ENCODE measurements around the gene SALL3. TPM values are rescaled to one million over a fixed set of nuclear protein-coding genes. Genes with fewer than 3 reads are reported as not detected.

SALL3 gene
- polyA plus RNA-seq, 1 experiment, result not detected

- TF ChIP-seq CTCF (IDR thresholded peaks at IDR 0.05; ENCODE audit: insufficient read depth, low read depth, low read length), result no peak
- ChIA-PET POLR2A (no interaction called here), CTCF (no interaction called here)
- H3K36me3 ChIP-seq (ENCODE audit: control insufficient read depth, insufficient read depth, low read length), result no peaks in the 10 kb centered on the region
- no peak for DNase-seq (ENCODE audit: low read depth)
- H3K4me3 ChIP-seq (ENCODE audit: low read depth, low read length), result no peak overlapping the region
- peaks cover 14% of the 10 kb centered on the region for H3K27me3 ChIP-seq (ENCODE audit: control insufficient read depth, insufficient read depth, low read length)
These were observed 5.5 kb downstream of the SALL3 start for GRCh38 chr18:78984941-78985784.

GRCh38 chr18:78986018-78986481 lies 6.4 kb downstream of the SALL3 start:
- Histone ChIP-seq H3K36me3 (ENCODE audit: control insufficient read depth, insufficient read depth, low read length) (no peaks in the 10 kb centered on the region), H3K27me3 (ENCODE audit: control insufficient read depth, insufficient read depth, low read length) (peaks cover 10% of the 10 kb centered on the region), H3K4me3 (ENCODE audit: low read depth, low read length) (no peak overlapping the region)
- no peak for DNase-seq (ENCODE audit: low read depth)
- ChIA-PET CTCF (no interaction called here), POLR2A (no interaction called here)
- TF ChIP-seq CTCF (IDR thresholded peaks at IDR 0.05; ENCODE audit: insufficient read depth, low read depth, low read length), result peak; percentile 27; the same call in 1 of the 2 replicates

- POLR2A ChIA-PET, result no interaction called here
- no peak for DNase-seq (ENCODE audit: low read depth)
- CTCF ChIA-PET, result interaction anchor here (0.6 kb wide), 1 partner anchor 34 kb away, joined by 4 read pairs; no protein-coding TSS in a partner anchor
These were observed 11.8 kb downstream of the SALL3 start for GRCh38 chr18:78991446-78991845.

GRCh38 chr18:78992041-78993011 lies 12.7 kb downstream of the SALL3 start:
- POLR2A ChIA-PET, result no interaction called here

More at GRCh38 chr18:78991446-78991845, 11.8 kb downstream of the SALL3 start:
- TF ChIP-seq CTCF (IDR thresholded peaks at IDR 0.05; ENCODE audit: insufficient read depth, low read depth, low read length), result no peak
- Histone ChIP-seq H3K27me3 (ENCODE audit: control insufficient read depth, insufficient read depth, low read length) (no peaks in the 10 kb centered on the region), H3K4me3 (ENCODE audit: low read depth, low read length) (no peak overlapping the region), H3K36me3 (ENCODE audit: control insufficient read depth, insufficient read depth, low read length) (no peaks in the 10 kb centered on the region)

More at GRCh38 chr18:78992041-78993011, 12.7 kb downstream of the SALL3 start:
- no peak for TF ChIP-seq CTCF (IDR thresholded peaks at IDR 0.05; ENCODE audit: insufficient read depth, low read depth, low read length)
- no peak for DNase-seq (ENCODE audit: low read depth)
- CTCF ChIA-PET, result interaction anchor here (0.6 kb wide), 1 partner anchor 33 kb away, joined by 4 read pairs; no protein-coding TSS in a partner anchor
- no peak overlapping the region for H3K4me3 ChIP-seq (ENCODE audit: low read depth, low read length)
- H3K27me3 ChIP-seq (ENCODE audit: control insufficient read depth, insufficient read depth, low read length), result no peaks in the 10 kb centered on the region
- no peaks in the 10 kb centered on the region for H3K36me3 ChIP-seq (ENCODE audit: control insufficient read depth, insufficient read depth, low read length)

Data from BJ (cell line).